ENCODE data around the gene DOCK9. TPM values are rescaled to one million over a fixed set of nuclear protein-coding genes. Genes with fewer than 3 reads are reported as not detected.

The DOCK9 gene
- total and polyA plus RNA-seq, 2 donors (not counting 3 experiments of a cell fraction or from before 2014, with no cell fraction given) = 147 to 323 TPM

GRCh38 chr13:98984983-98985382 lies 7.1 kb upstream of the DOCK9 start:
- no peaks in the 10 kb centered on the region for H3K27me3 ChIP-seq (ENCODE audit: control insufficient read depth in 2 of 2, insufficient read depth in 2 of 2, low read length in 2 of 2)
- H3K9me3 ChIP-seq (replicated peaks; ENCODE audit: control insufficient read depth, insufficient read depth, low read length) = no peaks in the 10 kb centered on the region
- H3K9ac ChIP-seq (replicated peaks; ENCODE audit: extremely low read depth, insufficient read depth, low read length) = no peak overlapping the region
- no peak overlapping the region for H3K4me3 ChIP-seq (replicated peaks in 1 of 3; ENCODE audit: insufficient read depth in 1 of 3, low read depth in 1 of 3, low read length in 3 of 3)
- H3K9me1 ChIP-seq (replicated peaks; ENCODE audit: control insufficient read depth, extremely low read depth, insufficient read depth, low read length) = no peaks in the 10 kb centered on the region
- H3K79me2 ChIP-seq (ENCODE audit: control insufficient read depth, insufficient read depth, low read length) = peaks cover 4% of the 10 kb centered on the region
- no peak overlapping the region for H3K4me2 ChIP-seq (ENCODE audit: insufficient read depth, low read length)
- no TSS peak for BruUV-seq (replicated peaks)
- ChIA-PET CTCF (interaction anchor here (0.6 to 2.4 kb wide), 7 partner anchors 9 to 73 kb away, joined by 3 to 8 read pairs (median 4); no protein-coding TSS in a partner anchor), POLR2A (interaction anchor here (1.9 kb wide), 1 partner anchor 9 kb away, joined by 5 read pairs; no protein-coding TSS in a partner anchor)
- DNase-seq (ENCODE audit: low read depth, low spot score) = no peak
- intact Hi-C loops (cut with micrococcal nuclease) (no loop called here), dilution Hi-C loops (cut with MboI; ENCODE audit: extremely low pct_ligation_motif_present, low sequenced_read_pairs) (no loop called here)
- peaks cover 0 to 2% of the 10 kb centered on the region in 2 experiments for H3K36me3 ChIP-seq (ENCODE audit: control insufficient read depth in 2 of 2, extremely low read depth in 1 of 2, insufficient read depth in 2 of 2, low read length in 2 of 2)
- no peak overlapping the region for H3K27ac ChIP-seq (ENCODE audit: insufficient read depth, low read depth, low read length)
- FAIRE-seq = no peak
- H3K4me1 ChIP-seq (ENCODE audit: control insufficient read depth, extremely low read depth, insufficient read depth, low read length) = peaks cover 28% of the 10 kb centered on the region
- no peak overlapping the region for H2AFZ ChIP-seq (ENCODE audit: low read depth, low read length)
- no peak for TF ChIP-seq EZH2 (IDR thresholded peaks at IDR 0.05; ENCODE audit: borderline replicate concordance, low read depth, low read length, severe bottlenecking)
- no peak for TF ChIP-seq POLR2A (IDR thresholded peaks at IDR 0.05; ENCODE audit: low read depth, low read length)
- TF ChIP-seq CTCF (IDR thresholded peaks at IDR 0.05; ENCODE audit: extremely low read depth in 1 of 2, insufficient read depth in 1 of 2, low read depth in 1 of 2, low read length in 2 of 2) = no peak
- TF ChIP-seq MAX (IDR thresholded peaks at IDR 0.05; ENCODE audit: insufficient read depth, insufficient read length) = no peak
- no peak for TF ChIP-seq POLR2AphosphoS5 (IDR thresholded peaks at IDR 0.05; ENCODE audit: insufficient read depth, low read depth, low read length)
- no peak for TF ChIP-seq JUN (IDR thresholded peaks at IDR 0.05; ENCODE audit: borderline replicate concordance, insufficient read depth, insufficient read length, low read depth)
- no peak for TF ChIP-seq FOS (IDR thresholded peaks at IDR 0.05; ENCODE audit: borderline replicate concordance, insufficient read depth, low read length)
- TF ChIP-seq GATA2 (IDR thresholded peaks at IDR 0.05; ENCODE audit: insufficient read depth, insufficient read length, low read depth, low read length) = no peak
- no peak for TF ChIP-seq MYC (IDR thresholded peaks at IDR 0.05; ENCODE audit: low read depth, low read length)
- H4K20me1 ChIP-seq (replicated peaks; ENCODE audit: control insufficient read depth, extremely low read depth, insufficient read depth, low read length) = no peaks in the 10 kb centered on the region

Measured in endothelial cell of umbilical vein (primary cell).